HG02970 (cell line): ENCODE results near the gene PHC2.

ENCODE experiments used
- ATAC-seq: cut with Tn5 transposase; IDR thresholded peaks from one replicate; pipeline ENCODE4 v1.9.1; 2021; ENCODE audit warnings: mild to moderate bottlenecking, moderate library complexity, moderate number of reproducible peaks; ENCODE audit not compliant: unreplicated experiment, low FRiP score

PHC2 gene

DNA sequence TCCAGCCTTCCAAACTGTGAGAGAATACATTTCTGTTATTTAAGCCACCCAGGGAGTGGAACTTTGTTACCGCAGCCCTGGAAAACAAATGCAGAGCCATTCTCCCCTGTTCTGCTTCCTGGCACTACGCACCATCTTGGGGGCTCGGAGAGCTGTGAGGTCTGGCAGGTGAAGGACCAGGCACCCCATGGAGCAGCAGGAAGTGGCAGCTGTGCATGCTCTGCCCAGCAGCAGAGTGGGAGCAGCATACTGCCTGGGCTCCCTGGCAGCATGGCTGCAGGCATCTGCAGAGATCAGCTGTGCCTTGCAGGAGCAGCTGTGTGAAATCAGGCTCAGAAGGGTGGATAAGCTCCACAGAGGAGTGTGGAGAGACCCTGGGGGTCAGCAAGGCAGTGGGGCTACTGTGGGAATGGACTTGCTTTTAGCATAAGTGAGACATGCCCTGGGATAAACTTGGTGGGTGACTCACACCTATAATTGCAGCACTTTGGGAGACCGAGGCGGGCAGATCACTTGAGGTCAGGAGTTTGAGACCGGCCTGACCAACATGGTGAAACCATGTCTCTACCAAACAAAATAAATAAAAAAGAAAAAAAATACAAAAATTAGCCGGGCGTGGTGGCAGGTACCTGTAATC, 23.9 kb upstream of the PHC2 start:
- no peak for ATAC-seq

DNA sequence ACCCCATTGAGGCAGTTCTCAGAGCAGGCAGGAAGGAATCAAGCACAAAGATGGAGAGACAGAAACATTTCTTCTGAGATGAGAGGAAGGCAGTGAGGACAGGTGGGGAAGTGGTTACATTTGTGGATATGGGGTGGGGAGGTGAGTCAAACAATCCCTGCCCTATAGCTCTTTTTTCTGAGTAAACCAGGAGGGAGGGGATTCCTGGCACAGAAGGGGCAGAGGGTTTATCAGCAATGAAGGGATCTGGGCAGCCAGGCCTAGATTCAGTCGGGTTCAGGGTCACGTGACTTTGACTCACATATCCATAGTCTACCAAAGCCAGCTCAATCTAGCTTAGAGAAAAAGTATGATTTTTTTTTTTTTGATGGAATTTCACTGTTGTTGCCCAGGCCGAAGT, 15.7 kb upstream of the PHC2 start:
- ATAC-seq, result no peak

DNA sequence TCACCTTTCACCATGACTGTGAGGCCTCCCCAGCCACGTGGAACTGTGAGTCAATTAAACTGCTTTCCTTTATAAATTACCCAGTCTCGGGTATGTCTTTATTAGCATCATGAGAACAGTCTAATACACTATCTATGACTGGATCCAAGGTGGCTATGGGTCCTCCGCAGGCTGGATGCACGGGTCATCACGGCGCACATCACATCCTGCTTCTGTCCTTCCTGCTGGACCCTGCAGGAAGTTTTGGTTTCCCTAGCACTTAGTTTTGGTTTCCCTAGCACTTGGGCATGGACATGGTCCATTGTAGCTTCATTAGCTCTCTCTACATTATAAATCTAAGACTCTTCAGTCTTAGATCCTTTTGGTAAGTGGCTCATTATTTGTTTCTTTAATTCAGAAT, 14.2 kb upstream of the PHC2 start:
- no peak for ATAC-seq

DNA sequence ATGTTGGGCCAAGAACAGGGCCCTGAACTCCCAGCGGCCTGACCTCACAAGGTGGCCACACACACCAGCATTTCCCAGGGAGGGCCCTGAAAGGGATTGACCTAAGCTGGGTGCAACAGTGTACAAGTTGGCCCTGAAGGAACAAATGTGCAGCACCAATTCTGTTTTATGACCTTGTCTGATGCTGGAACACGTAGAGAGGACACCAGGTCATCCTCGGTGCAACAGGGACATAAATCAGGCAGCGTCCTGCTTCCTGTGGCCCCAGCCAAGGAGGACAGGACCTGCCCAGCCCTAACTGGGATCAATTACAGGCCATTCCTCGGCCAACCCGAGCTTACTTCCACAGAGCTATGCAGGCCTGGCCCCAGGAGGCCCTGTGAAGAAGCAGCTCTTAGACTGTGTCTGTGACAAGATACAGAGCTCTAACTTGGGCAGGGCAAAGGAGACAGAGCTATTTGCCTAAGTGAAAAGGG, 12.8 kb upstream of the PHC2 start:
- no peak for ATAC-seq

DNA sequence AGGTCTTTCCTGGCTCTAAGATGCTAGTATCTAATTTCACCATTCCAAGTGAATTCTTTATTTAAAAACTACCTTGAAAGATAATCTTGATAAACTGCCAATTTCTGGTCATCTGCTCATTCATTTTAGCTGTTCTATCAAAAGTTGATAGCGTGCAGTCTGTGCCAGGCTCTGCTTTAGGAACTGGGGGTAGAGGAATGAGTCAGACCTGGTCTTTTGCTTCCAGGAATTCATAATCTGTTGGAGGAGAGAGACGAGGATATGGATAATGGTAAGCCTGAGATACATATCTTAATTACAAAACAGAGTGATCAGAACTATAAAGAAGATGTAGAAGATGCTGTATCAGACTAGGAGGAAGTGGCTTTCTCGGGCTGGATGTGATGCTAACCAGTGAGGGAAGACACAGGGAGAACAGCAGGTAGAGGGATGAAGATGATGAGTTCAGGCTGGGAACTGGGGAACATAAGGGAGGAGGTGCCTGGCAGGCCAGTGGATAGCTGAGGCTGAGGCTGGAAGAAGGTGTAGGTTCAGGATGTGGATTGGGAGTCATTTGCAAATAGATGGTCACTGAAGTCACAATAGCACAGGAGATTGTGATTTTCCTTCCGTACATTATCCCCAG, 12.3 kb upstream of the PHC2 start:
- no peak for ATAC-seq

DNA sequence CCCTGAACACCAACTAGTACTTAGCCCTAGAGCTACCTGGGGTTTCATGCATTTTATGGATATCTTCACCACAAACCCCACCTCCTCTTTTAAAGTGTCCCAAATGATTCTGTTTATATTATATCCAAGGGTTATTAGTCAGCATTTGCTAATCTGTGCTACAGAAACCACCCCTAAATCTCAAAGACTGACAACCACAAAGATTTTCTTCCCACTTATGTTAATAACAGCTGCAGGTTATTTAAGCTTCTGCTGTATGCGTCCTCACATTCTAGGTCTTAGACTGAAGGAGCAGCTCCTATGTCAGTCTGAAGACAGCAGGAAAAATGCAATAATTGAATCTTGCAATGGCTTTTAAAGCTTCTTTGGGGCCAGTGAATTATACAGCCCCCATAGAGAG, 11.2 kb upstream of the PHC2 start:
- ATAC-seq, result no peak

DNA sequence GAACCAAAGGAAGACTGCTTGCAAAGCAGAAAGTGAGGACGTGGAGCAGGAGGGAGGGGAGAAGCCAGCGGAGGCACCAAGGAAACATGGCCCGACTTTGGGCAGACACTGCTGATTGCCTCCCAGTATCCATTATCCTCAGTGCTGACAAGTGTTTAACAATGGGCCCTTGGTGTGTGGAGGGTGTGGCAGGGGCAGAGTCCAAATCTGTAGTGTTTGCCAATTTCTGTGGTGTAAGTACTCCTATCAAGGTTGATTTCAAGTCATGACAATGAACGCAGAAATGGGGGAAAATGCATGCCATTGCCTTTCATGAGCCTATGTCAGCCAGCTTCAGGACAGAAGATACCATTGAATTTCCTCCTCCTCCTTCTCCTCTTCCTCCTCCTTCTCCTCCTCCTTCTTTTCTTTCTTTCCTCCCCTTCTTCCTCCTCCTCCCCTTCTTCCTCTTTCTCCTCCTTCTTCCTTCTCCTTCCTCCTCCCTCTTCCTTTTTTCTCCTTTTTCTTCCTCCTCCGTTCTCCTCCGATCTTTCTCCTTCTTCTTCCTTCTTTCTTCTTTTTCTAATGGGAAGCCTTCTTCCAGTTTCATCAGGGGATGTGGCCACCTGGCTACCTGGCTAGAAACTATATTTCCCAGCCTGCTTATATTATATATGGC, 10.3 kb upstream of the PHC2 start:
- ATAC-seq, result no peak

DNA sequence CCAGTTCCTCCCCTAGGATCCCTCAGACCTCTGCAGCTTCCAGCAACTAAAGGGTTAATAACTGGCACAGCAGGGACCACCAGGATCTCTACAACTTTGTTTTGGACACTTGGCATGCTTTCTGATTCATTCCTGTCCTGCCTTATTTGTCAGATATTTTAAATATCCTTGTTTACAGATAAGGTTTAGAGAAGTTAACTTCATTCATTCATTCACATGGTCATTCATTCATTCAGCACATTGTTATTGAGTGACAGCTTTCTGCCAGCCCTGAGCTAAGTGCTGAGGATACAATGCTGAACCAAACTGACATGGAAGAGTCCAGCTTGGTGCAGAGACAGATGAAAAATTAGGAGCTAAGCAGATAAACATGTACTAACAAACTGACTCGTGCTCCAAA, 8.8 kb upstream of the PHC2 start:
- ATAC-seq, result no peak

DNA sequence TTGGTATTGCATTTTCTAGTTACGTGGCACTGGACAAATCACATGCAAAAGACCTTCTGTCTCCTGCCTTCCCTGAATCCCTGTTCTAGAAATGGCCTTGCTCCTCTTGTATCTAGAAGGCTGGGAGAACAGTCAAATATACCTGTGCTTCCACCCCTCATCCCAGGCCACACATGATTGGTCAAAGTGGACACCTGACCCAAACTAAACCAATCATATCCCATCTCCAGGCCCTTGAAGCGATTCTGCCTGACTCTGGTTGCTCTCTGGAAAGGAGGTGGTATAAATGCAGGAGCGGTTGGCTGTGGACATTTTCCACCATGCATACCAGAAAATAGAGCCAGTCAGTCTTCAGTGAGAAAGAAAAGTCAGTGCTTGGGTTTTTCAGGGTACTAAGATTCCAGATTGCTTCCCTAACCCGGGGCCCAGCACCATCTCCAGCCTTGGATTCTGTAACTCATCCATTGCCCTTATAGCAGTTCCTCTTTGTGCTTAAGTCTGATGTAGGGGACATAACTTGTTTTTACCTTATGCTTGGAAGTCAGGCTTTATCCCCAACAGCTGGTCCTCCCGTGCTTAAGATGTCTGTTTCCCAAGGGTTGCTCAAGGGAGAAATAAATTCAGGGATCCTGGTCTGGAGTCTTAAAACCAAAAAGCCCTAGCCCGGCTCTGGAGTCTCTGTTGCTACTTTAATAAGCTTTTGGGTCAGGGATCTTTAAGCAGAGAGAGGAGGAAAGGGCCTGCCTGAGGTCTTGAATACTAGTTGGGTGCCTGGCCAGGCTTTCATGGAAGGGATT, 7.7 kb upstream of the PHC2 start:
- ATAC-seq, result no peak

DNA sequence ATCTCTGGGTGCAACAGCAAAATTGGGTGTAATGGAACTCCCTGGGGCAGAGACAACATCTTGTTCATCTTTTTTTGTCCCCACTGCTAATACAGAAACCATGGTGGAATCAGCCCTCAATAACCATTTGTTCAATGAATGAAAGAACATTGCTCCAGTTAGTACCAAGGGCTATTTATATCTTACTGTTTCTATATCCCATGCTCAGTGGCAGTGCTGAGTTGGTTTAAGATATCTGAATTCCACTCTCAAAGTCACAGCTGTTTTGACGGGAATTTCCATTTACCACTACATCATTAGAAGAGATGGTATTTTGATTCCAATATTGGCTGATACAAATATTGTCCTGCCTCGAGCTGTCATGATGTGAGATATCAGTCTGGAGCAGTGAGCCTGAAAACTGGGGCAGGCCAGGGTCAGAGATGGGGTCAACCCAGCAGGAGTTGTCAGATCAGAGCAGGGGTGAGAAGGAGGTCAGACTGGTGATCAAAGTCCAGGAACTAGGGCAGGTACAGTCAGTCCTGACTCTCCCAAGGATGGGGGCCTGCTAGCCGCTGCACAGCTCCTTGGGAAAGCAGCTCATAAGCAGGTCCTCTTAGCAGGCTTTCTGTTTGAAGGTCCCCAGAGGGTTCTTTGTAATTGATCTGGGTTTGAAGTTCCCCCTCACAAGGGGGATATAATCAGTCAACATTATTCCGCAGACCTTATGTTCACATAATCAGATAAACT, 5.8 kb upstream of the PHC2 start:
- no peak for ATAC-seq

DNA sequence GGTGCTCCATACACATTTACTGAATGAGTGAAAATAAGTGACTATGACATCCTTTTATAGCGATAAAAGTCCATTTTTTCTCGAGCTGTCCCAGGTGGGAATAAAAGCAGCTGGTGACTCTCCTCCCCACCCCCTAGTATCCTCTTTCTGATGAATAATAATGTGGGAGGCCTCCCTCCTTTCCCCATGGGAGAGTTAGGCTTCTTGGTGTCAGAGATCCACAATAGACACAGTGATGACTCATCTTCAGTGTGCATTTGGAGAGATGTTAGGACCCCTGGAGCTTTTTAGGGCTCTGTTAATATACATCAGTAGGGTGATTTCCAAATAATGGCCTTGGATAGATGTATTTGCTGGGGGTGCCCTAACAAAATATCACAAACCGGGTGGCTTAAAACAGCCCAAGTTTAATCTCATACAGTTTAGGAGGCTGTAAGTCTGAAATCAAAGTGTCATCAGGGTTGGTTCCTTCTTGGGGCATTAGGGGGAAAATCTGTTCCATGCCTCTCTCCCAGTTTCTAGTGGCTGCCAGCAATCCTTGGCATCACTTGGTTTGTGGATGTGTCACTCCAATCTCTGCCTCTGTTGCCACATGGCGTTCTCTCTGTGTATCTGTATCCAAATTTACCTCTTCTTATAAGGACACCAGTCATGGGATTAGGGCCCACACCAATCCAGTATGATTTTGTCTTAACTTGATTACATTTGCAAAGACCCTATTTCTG, 4.4 kb upstream of the PHC2 start:
- ATAC-seq, result no peak

DNA sequence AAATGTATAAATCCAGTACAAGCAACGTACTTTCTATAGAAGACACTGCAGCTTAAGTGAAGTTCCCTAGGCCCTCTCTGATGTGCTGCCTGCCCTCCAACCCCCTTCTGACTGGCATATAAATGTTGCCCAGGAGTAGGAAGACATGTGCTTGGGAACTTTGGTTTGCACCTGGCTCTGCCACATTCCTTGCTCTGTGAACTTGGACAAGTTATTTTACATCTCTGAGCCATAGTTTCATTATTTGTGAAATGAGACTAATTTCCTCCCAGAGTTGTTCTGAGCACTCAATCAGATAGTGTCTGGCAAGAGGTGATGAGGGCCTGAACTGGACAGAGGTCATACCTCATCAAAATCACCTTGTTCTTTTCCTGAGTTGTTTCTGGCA, 3.5 kb upstream of the PHC2 start:
- ATAC-seq, result no peak

DNA sequence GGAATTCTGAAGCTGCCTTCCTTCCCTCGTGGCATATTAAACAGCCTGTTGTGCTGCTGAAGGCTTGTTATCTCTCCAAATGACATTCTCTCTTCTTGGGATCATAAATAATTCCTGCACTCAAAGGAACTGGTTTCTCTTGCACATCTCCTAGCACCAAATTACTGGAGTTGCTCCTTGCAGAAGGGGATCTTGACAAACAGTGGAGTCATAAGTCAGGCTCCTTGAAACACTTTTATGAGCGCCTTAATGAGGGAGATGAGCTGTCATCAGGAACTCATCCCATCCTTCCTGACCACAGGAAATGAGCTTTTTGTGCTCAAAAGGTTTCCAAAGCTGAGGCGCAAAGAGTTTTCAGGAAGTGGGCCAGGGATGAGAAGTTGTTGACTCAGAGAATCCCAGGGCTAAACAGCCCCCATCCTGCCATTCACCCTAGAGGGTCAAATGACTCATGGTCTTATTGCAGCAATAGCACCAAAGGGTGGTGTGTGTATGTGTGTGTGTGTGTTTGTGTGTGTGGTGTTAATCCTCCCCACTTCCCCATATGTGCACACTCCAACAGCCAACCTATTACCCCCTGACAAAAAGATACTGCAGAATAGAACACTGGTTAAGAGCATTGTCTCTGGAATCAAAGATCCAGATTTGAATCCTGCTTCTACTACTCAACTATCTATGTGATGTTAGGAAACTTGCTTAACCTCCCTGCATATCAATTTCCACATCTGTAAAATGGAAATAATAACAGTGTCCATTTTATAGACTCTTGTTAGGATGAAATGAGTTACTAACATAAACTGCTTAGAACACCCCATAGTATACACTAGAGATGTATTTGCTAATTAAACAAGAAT, 2.8 kb upstream of the PHC2 start:
- ATAC-seq, result no peak

DNA sequence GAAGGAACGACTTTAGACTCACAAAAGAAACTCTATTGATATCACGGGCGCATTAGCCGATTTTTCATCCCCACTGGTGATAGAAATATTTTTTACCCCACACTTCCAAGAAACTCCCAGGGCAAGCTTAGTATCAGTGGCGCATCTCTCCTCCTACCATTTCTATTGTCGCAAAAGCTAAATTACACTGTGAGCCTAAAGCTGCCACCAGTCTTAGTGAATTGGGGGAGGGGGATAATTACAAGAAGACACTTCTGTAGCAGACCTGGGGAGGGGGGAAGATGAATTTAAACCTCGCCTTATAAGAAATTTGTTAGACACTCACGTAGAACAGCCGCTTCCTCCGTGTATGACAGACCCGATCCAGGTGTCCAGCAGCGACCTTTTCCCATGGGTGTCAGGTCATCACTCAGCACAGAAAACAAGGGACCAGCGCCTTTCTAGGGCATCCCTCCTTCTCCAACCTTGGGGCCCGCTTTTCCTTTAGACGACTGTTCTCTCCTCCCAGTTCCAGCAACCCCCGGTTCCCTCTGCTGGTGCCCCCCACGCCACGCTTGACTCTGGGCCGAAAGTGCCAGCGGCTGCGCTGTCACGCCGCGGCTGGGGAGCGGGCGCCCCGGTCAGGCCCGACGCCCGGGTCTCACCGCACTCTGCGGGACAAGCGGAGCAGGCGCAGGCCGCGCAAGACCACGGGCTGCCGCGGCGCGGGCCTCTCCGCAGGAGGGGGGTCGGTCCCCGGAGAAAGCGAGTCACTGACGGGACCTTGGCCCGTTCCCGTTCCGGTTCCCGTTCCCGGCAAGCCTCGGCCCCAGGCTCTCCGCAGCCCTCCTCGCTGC, 821 bp downstream of the PHC2 start:
- no peak for ATAC-seq

DNA sequence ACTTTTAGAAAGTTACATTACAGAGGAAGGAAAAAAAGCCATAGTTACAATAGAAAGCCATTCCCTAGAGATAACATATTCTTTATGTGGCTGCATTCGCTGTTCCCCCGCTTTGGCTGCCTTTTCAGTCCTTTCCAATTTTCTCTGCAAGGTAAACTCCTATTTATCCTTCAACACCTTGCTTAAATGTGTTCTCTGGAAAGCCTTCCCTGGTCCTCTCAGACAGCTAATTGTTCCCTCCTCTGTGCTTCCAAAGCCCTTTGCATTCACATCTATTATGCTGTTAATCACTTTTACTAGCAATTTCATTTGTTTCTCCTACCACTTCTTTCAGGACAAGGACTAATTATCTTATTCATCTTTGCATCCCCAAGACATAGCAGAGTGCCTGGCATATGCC, 1.6 kb downstream of the PHC2 start:
- no peak for ATAC-seq

DNA sequence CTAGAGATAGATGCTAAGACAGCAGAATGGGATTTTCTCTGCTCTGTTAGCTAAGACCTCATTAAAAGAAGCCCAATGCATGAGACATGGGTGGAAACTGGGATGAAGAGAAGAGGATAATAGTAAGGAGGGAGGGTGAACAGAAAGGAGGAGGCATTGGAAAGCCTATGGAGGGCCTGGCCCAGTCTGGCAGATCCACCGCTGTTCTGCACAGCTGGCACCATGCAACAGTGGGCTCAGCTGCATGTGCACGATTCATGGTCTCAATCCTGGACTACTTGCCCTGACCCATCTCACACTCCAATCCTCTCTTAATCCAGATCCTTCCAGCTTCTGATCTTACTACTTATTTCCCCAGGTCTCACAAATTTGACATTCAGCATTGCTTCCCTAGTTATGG, 2.2 kb downstream of the PHC2 start:
- no peak for ATAC-seq

DNA sequence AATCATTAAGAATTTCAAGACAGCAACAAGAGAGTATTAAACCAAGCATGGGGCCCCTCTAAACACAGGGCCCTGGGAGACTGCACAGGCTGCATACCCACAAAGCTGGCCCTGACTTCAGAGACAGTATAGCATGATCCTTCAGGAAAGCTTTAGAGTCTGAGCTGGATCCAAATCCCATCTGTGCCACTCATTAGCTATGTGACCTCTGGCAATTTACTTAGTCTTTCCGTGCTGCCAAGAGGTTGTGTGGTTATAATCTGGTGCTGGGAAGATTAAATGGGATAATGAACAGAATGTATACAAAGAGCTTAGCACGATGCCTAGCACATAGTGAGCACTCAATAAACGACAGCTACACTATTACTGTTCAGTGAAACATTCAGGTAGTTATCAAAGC, 4.0 kb downstream of the PHC2 start:
- ATAC-seq, result no peak

DNA sequence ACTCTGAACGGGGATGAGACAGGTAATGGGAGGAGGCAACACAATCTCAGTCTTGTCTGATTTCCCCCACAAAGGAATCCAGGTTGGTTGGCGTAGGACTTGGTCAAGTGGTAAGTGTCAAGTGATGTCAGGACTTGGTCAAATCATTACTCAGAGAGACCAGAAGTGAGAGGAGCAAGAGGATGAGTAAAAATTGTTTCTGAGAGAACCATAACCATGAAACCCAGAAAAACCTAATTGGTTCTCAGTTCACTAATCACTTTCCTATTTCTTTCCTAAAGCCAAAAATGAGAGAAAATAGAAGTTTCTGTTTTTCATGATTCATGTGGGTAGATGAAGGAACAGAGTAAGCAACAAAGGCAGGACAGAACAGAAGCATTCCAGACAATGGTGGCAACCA, 5.0 kb downstream of the PHC2 start:
- ATAC-seq, result no peak
